GM19455 (cell line): ENCODE results near the gene PTPN2.
"Not testable (repeated sequence)": the region's sequence is repeated elsewhere in the genome, so short reads cannot be mapped to it uniquely, and the experiment has no call there.

ENCODE experiments used
- ATAC-seq: cut with Tn5 transposase; IDR thresholded peaks from one replicate; pipeline ENCODE4 v1.9.1; 2021; ENCODE audit not compliant: unreplicated experiment

PTPN2 gene

GRCh38 chr18:12776821-12777471, 107.1 kb downstream of the PTPN2 start:
- ATAC-seq = peak; percentile 24

GRCh38 chr18:12776415-12776814, 107.6 kb downstream of the PTPN2 start:
- ATAC-seq = not testable (repeated sequence)

GRCh38 chr18:12774982-12775381, 109.1 kb downstream of the PTPN2 start:
- no peak for ATAC-seq

GRCh38 chr18:12773369-12773768, 110.7 kb downstream of the PTPN2 start:
- no peak for ATAC-seq

- ATAC-seq = no peak
These were observed 111.9 kb downstream of the PTPN2 start for GRCh38 chr18:12772111-12772510.

- no peak for ATAC-seq
These were observed 113.4 kb downstream of the PTPN2 start for GRCh38 chr18:12770469-12771219.

GRCh38 chr18:12769644-12770440, 114.2 kb downstream of the PTPN2 start:
- no peak for ATAC-seq

- ATAC-seq = no peak
These were observed 114.9 kb downstream of the PTPN2 start for GRCh38 chr18:12769136-12769535.

GRCh38 chr18:12768625-12769024, 115.4 kb downstream of the PTPN2 start:
- no peak for ATAC-seq

- no peak for ATAC-seq
These were observed 116.4 kb downstream of the PTPN2 start for GRCh38 chr18:12767580-12768155.

GRCh38 chr18:12766986-12767433, 117.0 kb downstream of the PTPN2 start:
- ATAC-seq = no peak

GRCh38 chr18:12765586-12765985, 118.5 kb downstream of the PTPN2 start:
- no peak for ATAC-seq

- no peak for ATAC-seq
These were observed 118.9 kb downstream of the PTPN2 start for GRCh38 chr18:12765126-12765525.

GRCh38 chr18:12758566-12758965, 125.5 kb downstream of the PTPN2 start:
- not testable (repeated sequence) for ATAC-seq

- ATAC-seq = not testable (repeated sequence)
These were observed 127.3 kb downstream of the PTPN2 start for GRCh38 chr18:12756619-12757239.

GRCh38 chr18:12755606-12756005, 128.4 kb downstream of the PTPN2 start:
- not testable (repeated sequence) for ATAC-seq

GRCh38 chr18:12754511-12754910, 129.5 kb downstream of the PTPN2 start:
- ATAC-seq = no peak

- ATAC-seq = no peak
These were observed 132.1 kb downstream of the PTPN2 start for GRCh38 chr18:12751891-12752290.

- no peak for ATAC-seq
These were observed 132.5 kb downstream of the PTPN2 start for GRCh38 chr18:12751503-12751884.

GRCh38 chr18:12750715-12751502, 133.1 kb downstream of the PTPN2 start:
- no peak for ATAC-seq
